ENCODE data around the gene KRTAP4-12.
"Not testable (repeated sequence)": the region's sequence is repeated elsewhere in the genome, so short reads cannot be mapped to it uniquely, and the experiment has no call there.

The KRTAP4-12 gene

DNA sequence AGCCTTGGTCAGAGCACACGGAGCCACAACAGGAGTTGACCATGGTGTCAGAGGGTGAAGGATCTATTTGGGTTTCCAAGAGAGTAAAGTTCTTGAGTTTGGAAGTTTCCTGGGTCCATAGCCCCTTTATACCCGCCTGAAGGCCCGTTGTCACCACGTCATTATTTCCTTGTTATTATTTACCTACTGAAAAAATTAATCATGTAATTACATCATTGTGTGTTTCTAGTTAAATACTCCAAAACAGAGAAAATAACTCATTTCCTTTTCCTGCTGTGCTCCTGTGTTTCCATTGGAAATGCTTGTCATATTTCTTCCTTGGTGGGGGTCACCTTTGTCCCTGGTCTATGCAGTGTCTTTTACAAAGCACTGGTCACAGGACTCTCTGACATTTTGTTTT is 25.9 kb downstream of the KRTAP4-12 start, which contains the start of gene KRTAP4-8:
KRTAP4-8 (minus strand) TSS at position 101 of the 400 bp plus-strand sequence; CDS start at position 43, 58 bp downstream.
- no peak within 1 kb of the TSS for H3K4me3 ChIP-seq (ENCODE audit: low read length)
- no peak within 1 kb of the TSS for H4K8ac ChIP-seq (ENCODE audit: low read depth, low read length)
- H3K4me1 ChIP-seq (ENCODE audit: control insufficient read depth, low read depth, low read length), result no peaks in the 10 kb centered on the region
- no peak within 1 kb of the TSS for H3K27ac ChIP-seq (ENCODE audit: low read depth, low read length)
- H3K79me1 ChIP-seq (ENCODE audit: low read length), result no peaks in the 10 kb centered on the region
- H3K4ac ChIP-seq (ENCODE audit: low read depth, low read length), result no peak within 1 kb of the TSS
- H3K27me3 ChIP-seq (ENCODE audit: insufficient read depth, low read length, poor library complexity), result no peaks in the 10 kb centered on the region
- no peak within 1 kb of the TSS for H3K56ac ChIP-seq (ENCODE audit: low read length)
- no peak within 1 kb of the TSS for H2BK5ac ChIP-seq (ENCODE audit: low read length)
- H3K79me2 ChIP-seq (ENCODE audit: control insufficient read depth, insufficient read depth, low read length), result no peaks in the 10 kb centered on the region
- H2BK120ac ChIP-seq (ENCODE audit: low read depth, low read length), result no peak within 1 kb of the TSS
- no peak within 1 kb of the TSS for H3K4me2 ChIP-seq (ENCODE audit: low read length)
- no peak within 1 kb of the TSS for H2AK5ac ChIP-seq (ENCODE audit: low read length)
- no peaks in the 10 kb centered on the region for H3K36me3 ChIP-seq (ENCODE audit: control insufficient read depth, insufficient read depth, low read length)
- H4K5ac ChIP-seq (ENCODE audit: low read length), result no peak within 1 kb of the TSS
- DNase-seq, result no peak
- no peak within 1 kb of the TSS for H3K23ac ChIP-seq (ENCODE audit: low read length)
- H3K9ac ChIP-seq (ENCODE audit: low read length), result no peak within 1 kb of the TSS
- no peak within 1 kb of the TSS for H3K18ac ChIP-seq (ENCODE audit: low read length)
- no CpG with 5 or more reads among the region's 4 CpGs for WGBS (ENCODE audit: extremely low coverage, insufficient coverage, low lambda C conversion rate)
- no peak within 1 kb of the TSS for H2BK15ac ChIP-seq (replicated peaks; ENCODE audit: low read depth)

DNA sequence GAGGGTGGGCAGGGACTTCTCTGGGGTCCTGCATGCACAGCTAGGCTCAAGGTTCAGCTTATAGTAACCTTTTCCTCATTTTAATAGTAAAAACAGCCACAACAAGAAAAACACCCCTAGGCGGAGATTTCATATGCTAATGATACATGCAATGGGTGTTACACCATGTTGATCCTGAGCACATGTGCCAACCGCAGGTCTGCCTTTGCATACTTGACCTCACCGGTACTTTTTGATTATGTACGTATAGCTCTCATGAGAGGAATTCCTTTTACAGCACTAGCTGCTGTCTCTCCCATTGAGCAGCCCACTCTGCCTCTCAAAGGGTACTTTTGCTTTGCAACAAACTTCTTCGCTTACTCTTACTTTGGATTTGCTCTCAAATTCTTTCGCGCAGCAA is 27.9 kb downstream of the KRTAP4-12 start:
- Histone ChIP-seq H3K4me3 (ENCODE audit: low read length) (no peak overlapping the region), H2AK5ac (ENCODE audit: low read length) (no peak overlapping the region), H2BK15ac (replicated peaks; ENCODE audit: low read depth) (no peak overlapping the region), H3K18ac (ENCODE audit: low read length) (no peak overlapping the region), H2BK5ac (ENCODE audit: low read length) (no peak overlapping the region), H3K56ac (ENCODE audit: low read length) (no peak overlapping the region), H3K79me1 (ENCODE audit: low read length) (no peaks in the 10 kb centered on the region), H3K4me2 (ENCODE audit: low read length) (no peak overlapping the region), H3K79me2 (ENCODE audit: control insufficient read depth, insufficient read depth, low read length) (no peaks in the 10 kb centered on the region), H3K36me3 (ENCODE audit: control insufficient read depth, insufficient read depth, low read length) (no peaks in the 10 kb centered on the region), H3K4ac (ENCODE audit: low read depth, low read length) (no peak overlapping the region), H2BK120ac (ENCODE audit: low read depth, low read length) (no peak overlapping the region), H3K4me1 (ENCODE audit: control insufficient read depth, low read depth, low read length) (no peaks in the 10 kb centered on the region), H3K27ac (ENCODE audit: low read depth, low read length) (no peak overlapping the region), H4K8ac (ENCODE audit: low read depth, low read length) (no peak overlapping the region), H3K27me3 (ENCODE audit: insufficient read depth, low read length, poor library complexity) (no peaks in the 10 kb centered on the region), H4K5ac (ENCODE audit: low read length) (no peak overlapping the region), H3K23ac (ENCODE audit: low read length) (no peak overlapping the region), H3K9ac (ENCODE audit: low read length) (no peak overlapping the region)
- WGBS (ENCODE audit: extremely low coverage, insufficient coverage, low lambda C conversion rate), result no CpG with 5 or more reads among the region's 7 CpGs
- no peak for DNase-seq

DNA sequence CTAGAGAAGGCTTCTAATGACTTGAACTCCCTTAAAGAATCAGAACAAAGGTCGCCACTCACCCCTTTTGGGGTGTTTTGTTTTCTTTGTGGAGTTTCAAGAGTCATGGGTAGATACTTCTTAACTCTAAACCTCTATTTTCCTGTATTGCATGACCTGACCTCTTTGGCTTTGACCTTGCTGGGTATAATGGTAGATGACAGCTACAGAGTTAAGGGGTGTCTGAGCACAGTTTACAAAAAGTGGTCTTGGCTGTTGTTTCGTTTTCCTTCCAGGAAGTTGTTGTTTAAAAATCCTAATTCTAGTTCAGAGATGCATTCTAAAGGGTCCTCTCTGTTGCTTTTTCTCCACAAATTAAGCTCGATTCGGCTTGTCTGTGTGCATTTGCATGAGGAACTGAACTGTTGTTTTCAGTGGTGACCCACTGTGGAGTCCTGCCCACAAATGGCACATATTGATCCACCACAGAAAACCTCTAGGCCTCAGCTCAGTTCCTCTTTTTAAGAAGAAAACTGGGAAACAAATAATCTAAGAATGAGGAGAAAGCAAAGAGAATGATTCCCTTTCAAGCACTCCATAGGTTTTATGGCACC is 35.1 kb downstream of the KRTAP4-12 start:
- no CpG with 5 or more reads among the region's 4 CpGs for WGBS (ENCODE audit: extremely low coverage, insufficient coverage, low lambda C conversion rate)
- H3K4me1 ChIP-seq (ENCODE audit: control insufficient read depth, low read depth, low read length); H3K4me3 ChIP-seq (ENCODE audit: low read length); H3K4ac ChIP-seq (ENCODE audit: low read depth, low read length); H3K27me3 ChIP-seq (ENCODE audit: insufficient read depth, low read length, poor library complexity); H4K5ac ChIP-seq (ENCODE audit: low read length); H3K9ac ChIP-seq (ENCODE audit: low read length); H2AK5ac ChIP-seq (ENCODE audit: low read length); H3K23ac ChIP-seq (ENCODE audit: low read length); H3K79me2 ChIP-seq (ENCODE audit: control insufficient read depth, insufficient read depth, low read length); H3K56ac ChIP-seq (ENCODE audit: low read length); H3K4me2 ChIP-seq (ENCODE audit: low read length); H4K8ac ChIP-seq (ENCODE audit: low read depth, low read length); H3K27ac ChIP-seq (ENCODE audit: low read depth, low read length); H2BK15ac ChIP-seq (replicated peaks; ENCODE audit: low read depth); H3K36me3 ChIP-seq (ENCODE audit: control insufficient read depth, insufficient read depth, low read length); H2BK120ac ChIP-seq (ENCODE audit: low read depth, low read length); H2BK5ac ChIP-seq (ENCODE audit: low read length); H3K79me1 ChIP-seq (ENCODE audit: low read length); DNase-seq; H3K18ac ChIP-seq (ENCODE audit: low read length): not testable (repeated sequence)

DNA sequence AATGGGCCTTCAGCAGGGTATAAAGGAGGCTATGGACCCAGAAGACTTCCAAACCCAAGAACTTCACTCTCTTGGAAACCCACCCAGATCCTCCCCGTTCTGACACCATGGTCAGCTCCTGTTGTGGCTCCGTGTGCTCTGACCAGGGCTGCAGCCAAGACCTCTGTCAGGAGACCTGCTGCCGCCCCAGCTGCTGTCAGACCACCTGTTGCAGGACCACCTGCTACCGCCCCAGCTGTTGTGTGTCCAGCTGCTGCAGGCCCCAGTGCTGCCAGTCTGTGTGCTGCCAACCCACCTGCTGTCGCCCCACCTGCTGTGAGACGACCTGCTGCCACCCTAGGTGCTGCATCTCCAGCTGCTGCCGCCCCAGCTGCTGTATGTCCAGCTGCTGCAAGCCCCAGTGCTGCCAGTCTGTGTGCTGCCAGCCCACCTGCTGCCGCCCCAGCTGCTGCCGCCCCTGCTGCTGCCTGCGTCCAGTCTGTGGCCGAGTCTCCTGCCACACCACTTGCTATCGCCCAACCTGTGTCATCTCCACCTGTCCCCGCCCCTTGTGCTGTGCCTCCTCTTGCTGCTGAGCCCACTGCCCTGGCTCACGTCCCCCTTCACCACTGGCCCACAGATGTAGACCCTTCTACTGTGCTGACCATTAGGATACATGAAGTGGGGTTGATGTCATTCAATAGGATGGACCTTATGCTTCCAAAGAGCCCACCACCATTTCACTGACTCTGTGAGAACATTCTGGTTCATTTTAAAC is 39.7 kb downstream of the KRTAP4-12 start, which contains the start of gene KRTAP4-7:
KRTAP4-7 (plus strand) TSS at position 51 of the 757 bp plus-strand sequence; CDS start at position 108, 57 bp downstream.
- H3K27ac ChIP-seq (ENCODE audit: low read depth, low read length); H2AK5ac ChIP-seq (ENCODE audit: low read length): not testable (repeated sequence)
- no CpG with 5 or more reads among the region's 14 CpGs for WGBS (ENCODE audit: extremely low coverage, insufficient coverage, low lambda C conversion rate)

DNA sequence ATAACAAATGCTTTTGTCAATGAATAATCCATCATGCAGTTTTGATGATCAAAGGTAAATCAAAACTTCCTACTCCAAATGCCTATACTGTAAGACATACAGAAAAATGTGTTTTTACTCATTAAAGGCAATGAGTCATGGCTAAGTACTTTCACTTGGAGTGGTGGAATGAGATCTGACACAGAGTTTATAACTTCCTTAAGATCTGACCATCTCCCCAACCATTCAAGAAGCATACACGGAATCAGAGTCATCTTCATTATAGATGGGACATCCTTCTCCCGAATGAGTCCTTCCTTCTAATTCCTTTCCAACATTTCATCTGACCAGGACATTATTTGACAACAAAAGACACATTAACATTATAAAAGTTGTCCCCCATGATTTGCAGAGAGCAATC is 40.6 kb downstream of the KRTAP4-12 start:
- not testable (repeated sequence) for H4K8ac ChIP-seq (ENCODE audit: low read depth, low read length); H2AK5ac ChIP-seq (ENCODE audit: low read length); DNase-seq; H3K18ac ChIP-seq (ENCODE audit: low read length); H2BK15ac ChIP-seq (replicated peaks; ENCODE audit: low read depth); H2BK5ac ChIP-seq (ENCODE audit: low read length); H3K27ac ChIP-seq (ENCODE audit: low read depth, low read length); H3K4me1 ChIP-seq (ENCODE audit: control insufficient read depth, low read depth, low read length); H3K4me3 ChIP-seq (ENCODE audit: low read length); H3K36me3 ChIP-seq (ENCODE audit: control insufficient read depth, insufficient read depth, low read length); H3K56ac ChIP-seq (ENCODE audit: low read length); H2BK120ac ChIP-seq (ENCODE audit: low read depth, low read length); H3K4me2 ChIP-seq (ENCODE audit: low read length); H3K79me2 ChIP-seq (ENCODE audit: control insufficient read depth, insufficient read depth, low read length); H3K9ac ChIP-seq (ENCODE audit: low read length); H3K27me3 ChIP-seq (ENCODE audit: insufficient read depth, low read length, poor library complexity); H3K23ac ChIP-seq (ENCODE audit: low read length); H4K5ac ChIP-seq (ENCODE audit: low read length); H3K79me1 ChIP-seq (ENCODE audit: low read length); H3K4ac ChIP-seq (ENCODE audit: low read depth, low read length)
- WGBS (ENCODE audit: extremely low coverage, insufficient coverage, low lambda C conversion rate), result no CpG with 5 or more reads among the region's 2 CpGs

More for the DNA sequence above, 39.7 kb downstream of the KRTAP4-12 start, which contains the start of gene KRTAP4-7:
- H2BK5ac ChIP-seq (ENCODE audit: low read length); H2BK120ac ChIP-seq (ENCODE audit: low read depth, low read length); H3K4me2 ChIP-seq (ENCODE audit: low read length); DNase-seq; H3K36me3 ChIP-seq (ENCODE audit: control insufficient read depth, insufficient read depth, low read length); H3K4me1 ChIP-seq (ENCODE audit: control insufficient read depth, low read depth, low read length); H2BK15ac ChIP-seq (replicated peaks; ENCODE audit: low read depth); H3K79me2 ChIP-seq (ENCODE audit: control insufficient read depth, insufficient read depth, low read length); H4K5ac ChIP-seq (ENCODE audit: low read length); H3K56ac ChIP-seq (ENCODE audit: low read length); H3K27me3 ChIP-seq (ENCODE audit: insufficient read depth, low read length, poor library complexity); H3K9ac ChIP-seq (ENCODE audit: low read length); H3K18ac ChIP-seq (ENCODE audit: low read length); H4K8ac ChIP-seq (ENCODE audit: low read depth, low read length); H3K4ac ChIP-seq (ENCODE audit: low read depth, low read length); H3K79me1 ChIP-seq (ENCODE audit: low read length); H3K23ac ChIP-seq (ENCODE audit: low read length); H3K4me3 ChIP-seq (ENCODE audit: low read length): not testable (repeated sequence)

All from mesendoderm (in vitro differentiated cells).